ENCODE results near the gene COL11A2.

The COL11A2 gene

DNA sequence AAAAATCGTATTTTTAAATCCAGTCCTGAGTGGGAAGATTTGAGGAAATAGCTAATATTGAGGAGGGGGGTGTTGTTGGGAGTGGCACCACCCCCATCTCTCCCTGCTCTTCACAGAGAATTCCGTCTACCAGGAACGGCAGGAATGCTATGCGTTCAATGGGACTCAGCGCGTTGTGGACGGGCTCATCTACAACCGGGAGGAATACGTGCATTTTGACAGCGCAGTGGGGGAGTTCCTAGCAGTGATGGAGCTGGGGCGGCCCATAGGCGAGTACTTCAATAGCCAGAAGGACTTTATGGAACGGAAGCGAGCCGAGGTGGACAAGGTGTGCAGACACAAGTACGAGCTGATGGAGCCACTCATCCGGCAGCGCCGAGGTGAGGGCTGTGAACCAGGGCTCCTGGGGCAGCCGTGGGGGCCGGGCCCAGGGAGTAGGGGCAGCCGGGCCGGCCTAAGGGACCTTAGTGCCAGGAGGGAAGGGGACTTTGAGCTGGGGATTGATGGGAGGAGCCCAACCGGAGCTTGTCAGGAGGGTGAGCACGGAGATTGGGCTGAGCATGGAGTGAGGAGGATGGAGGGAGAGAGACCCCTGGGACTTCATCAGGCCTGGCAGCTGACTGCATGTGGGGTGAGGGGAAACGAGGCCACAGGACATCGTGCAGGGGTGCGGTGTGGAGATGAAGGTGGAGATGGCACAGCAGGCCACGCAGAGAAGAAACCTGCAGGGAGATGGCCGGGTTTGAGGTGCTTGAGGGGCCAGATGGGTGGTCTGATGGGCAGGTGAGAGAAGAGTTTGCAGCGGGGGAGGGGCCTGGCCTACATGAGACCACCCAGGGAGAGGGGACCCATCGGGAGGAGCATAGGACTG is 75.2 kb downstream of the COL11A2 start:
- DNase-seq, result peak; percentile 35

DNA sequence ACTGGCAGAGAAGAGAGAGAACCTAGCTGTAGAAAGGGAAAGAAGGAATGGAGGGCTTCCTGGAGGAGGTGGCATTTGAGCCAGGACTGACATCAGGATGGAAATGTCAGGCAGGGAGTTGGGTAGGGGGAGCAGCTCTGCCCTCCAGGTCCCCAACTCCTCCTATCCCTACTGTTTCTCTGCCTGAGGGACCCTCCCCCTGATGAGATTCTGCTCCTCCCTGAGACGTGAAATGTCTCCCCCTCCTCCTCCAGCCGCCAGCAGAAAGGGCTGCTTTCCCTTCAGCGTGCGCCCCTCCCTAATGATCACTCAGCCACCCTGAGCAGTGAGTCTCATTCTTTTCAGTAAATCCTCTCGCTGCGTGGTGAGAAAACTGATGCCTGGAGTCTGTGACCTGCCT is 75.8 kb downstream of the COL11A2 start:
- no peak for DNase-seq

- no peak for DNase-seq
Observed at GRCh38 chr6:33114406-33114805, 77.9 kb downstream of the COL11A2 start.

- no peak for DNase-seq
Observed at GRCh38 chr6:33113755-33114154, 78.5 kb downstream of the COL11A2 start.

Data from right kidney (tissue), 1 donor.